OCI-LY1 (cell line): ENCODE data around the gene FAM149A.
A peak's percentile ranks its signal among the peaks of the same experiment; 100 is the strongest.

ENCODE experiments used
- H2AFZ ChIP-seq: fragments of 200-600 bp; sonication (generic), shearing (Covaris generic); 2 replicates; pipeline ENCODE4 v1.6.0; 2014; ENCODE audit warnings: antibody characterized with exemption, mild to moderate bottlenecking, low read length
- H3F3A ChIP-seq: fragments of 200-600 bp; sonication (generic), shearing (Covaris generic); 2 replicates; pipeline ENCODE4 v1.6.0; 2014; ENCODE audit warnings: mild to moderate bottlenecking, antibody characterized with exemption, low read length, moderate library complexity; ENCODE audit not compliant: insufficient read depth
- H3K27ac ChIP-seq: fragments of 200-600 bp; sonication (generic); 2 replicates; pipeline ENCODE4 v1.5.1; 2014; ENCODE audit warnings: low read length, mixed run types, mild to moderate bottlenecking, low read depth; ENCODE audit not compliant: poor library complexity, severe bottlenecking
- H3K27me3 ChIP-seq: fragments of 200-600 bp; sonication (generic); 2 replicates; pipeline ENCODE4 v1.6.0; 2014; ENCODE audit warnings: antibody characterized with exemption, mild to moderate bottlenecking, low read length, moderate library complexity; ENCODE audit not compliant: insufficient read depth
- H3K36me3 ChIP-seq: fragments of 200-600 bp; sonication (generic); 2 replicates; pipeline ENCODE4 v1.6.1; 2014; ENCODE audit warnings: mild to moderate bottlenecking, antibody characterized with exemption, low read length, moderate library complexity, mixed read lengths; ENCODE audit not compliant: insufficient read depth
- H3K4me1 ChIP-seq: fragments of 200-600 bp; sonication (generic); 2 replicates; pipeline ENCODE4 v1.5.1; 2014; ENCODE audit warnings: mild to moderate bottlenecking, low read length, moderate library complexity; ENCODE audit not compliant: insufficient read depth, severe bottlenecking
- H3K4me2 ChIP-seq: fragments of 200-600 bp; sonication (generic), shearing (Covaris generic); 2 replicates; pipeline ENCODE4 v1.6.1; 2014; ENCODE audit warnings: low read length
- H3K4me3 ChIP-seq: fragments of 200-600 bp; sonication (generic); 2 replicates; pipeline ENCODE4 v1.5.1; 2014; ENCODE audit warnings: low read length, low read depth, mild to moderate bottlenecking, mixed read lengths; ENCODE audit not compliant: poor library complexity, severe bottlenecking
- H3K79me2 ChIP-seq: fragments of 200-600 bp; shearing (Covaris generic); 2 replicates; pipeline ENCODE4 v1.6.1; 2016; ENCODE audit warnings: mixed run types, low read length, mixed read lengths; ENCODE audit not compliant: insufficient read depth
- H3K9ac ChIP-seq: fragments of 200-600 bp; sonication (generic), shearing (Covaris generic); 2 replicates; pipeline ENCODE4 v1.6.1; 2014; ENCODE audit warnings: mild to moderate bottlenecking, low read length, mixed read lengths
- H3K9me2 ChIP-seq: fragments of 200-600 bp; sonication (generic), shearing (Covaris generic); 2 replicates; pipeline ENCODE4 v1.6.1; 2014; ENCODE audit warnings: low read depth, mild to moderate bottlenecking, low read length, mixed read lengths
- H3K9me3 ChIP-seq: fragments of 200-600 bp; shearing (Covaris generic); 2 replicates; pipeline ENCODE4 v1.6.1; 2014; ENCODE audit warnings: low read length, mixed read lengths
- H4K20me1 ChIP-seq: fragments of 200-600 bp; sonication (generic), shearing (Covaris generic); 2 replicates; pipeline ENCODE4 v1.6.0; 2016; ENCODE audit warnings: mild to moderate bottlenecking, low read length; ENCODE audit not compliant: insufficient read depth
- EZH2 ChIP-seq: fragments of 200-600 bp; sonication (generic), shearing (Covaris generic); IDR thresholded peaks from 2 replicates; pipeline ENCODE4 v1.8.0; 2017; ENCODE audit warnings: borderline replicate concordance, mixed run types, mild to moderate bottlenecking, antibody characterized with exemption, low read length, moderate library complexity, mixed read lengths
- TF ChIP-seq, protein P1 (sequence below): fragments of 200-600 bp; sonication (generic), shearing (Covaris generic); IDR thresholded peaks from 2 replicates; pipeline ENCODE4 v1.5.1; 2017; ENCODE audit warnings: mild to moderate bottlenecking, antibody characterized with exemption, low read length, moderate library complexity, mixed read lengths

Gene FAM149A

DNA sequence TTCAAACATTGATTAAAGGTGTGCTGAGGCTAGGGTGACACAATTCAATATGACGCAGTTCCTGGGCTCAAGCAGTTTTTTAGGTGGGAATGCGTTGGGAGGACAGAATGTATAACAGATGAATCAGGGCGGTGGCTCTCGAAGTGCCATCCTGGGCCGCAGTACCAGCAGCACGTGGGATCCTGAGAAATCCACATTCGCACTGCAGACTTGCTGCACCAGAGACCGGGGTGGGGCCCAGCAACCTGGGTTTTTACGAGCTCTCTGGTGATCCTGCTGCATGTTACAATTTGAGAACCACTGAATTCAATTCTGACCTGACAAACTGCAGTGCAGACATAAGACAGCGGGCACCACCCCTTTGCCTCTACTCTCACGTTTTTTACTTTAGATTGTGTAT, 30.4 kb downstream of the FAM149A start:
- Histone ChIP-seq H3K4me1 (no peaks in the 10 kb centered on the region), H4K20me1 (no peaks in the 10 kb centered on the region), H3F3A (no peaks in the 10 kb centered on the region), H3K27ac (no peak overlapping the region), H3K27me3 (no peaks in the 10 kb centered on the region; the same call in 1 of the 2 replicates), H3K79me2 (no peaks in the 10 kb centered on the region), H2AFZ (no peak overlapping the region), H3K4me2 (no peak overlapping the region), H3K36me3 (no peaks in the 10 kb centered on the region), H3K9me3 (no peaks in the 10 kb centered on the region), H3K9ac (no peak overlapping the region), H3K4me3 (no peak overlapping the region), H3K9me2 (no peaks in the 10 kb centered on the region)
- no peak for TF ChIP-seq EZH2
- TF ChIP-seq, protein P1, sequence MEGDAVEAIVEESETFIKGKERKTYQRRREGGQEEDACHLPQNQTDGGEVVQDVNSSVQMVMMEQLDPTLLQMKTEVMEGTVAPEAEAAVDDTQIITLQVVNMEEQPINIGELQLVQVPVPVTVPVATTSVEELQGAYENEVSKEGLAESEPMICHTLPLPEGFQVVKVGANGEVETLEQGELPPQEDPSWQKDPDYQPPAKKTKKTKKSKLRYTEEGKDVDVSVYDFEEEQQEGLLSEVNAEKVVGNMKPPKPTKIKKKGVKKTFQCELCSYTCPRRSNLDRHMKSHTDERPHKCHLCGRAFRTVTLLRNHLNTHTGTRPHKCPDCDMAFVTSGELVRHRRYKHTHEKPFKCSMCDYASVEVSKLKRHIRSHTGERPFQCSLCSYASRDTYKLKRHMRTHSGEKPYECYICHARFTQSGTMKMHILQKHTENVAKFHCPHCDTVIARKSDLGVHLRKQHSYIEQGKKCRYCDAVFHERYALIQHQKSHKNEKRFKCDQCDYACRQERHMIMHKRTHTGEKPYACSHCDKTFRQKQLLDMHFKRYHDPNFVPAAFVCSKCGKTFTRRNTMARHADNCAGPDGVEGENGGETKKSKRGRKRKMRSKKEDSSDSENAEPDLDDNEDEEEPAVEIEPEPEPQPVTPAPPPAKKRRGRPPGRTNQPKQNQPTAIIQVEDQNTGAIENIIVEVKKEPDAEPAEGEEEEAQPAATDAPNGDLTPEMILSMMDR = no peak

DNA sequence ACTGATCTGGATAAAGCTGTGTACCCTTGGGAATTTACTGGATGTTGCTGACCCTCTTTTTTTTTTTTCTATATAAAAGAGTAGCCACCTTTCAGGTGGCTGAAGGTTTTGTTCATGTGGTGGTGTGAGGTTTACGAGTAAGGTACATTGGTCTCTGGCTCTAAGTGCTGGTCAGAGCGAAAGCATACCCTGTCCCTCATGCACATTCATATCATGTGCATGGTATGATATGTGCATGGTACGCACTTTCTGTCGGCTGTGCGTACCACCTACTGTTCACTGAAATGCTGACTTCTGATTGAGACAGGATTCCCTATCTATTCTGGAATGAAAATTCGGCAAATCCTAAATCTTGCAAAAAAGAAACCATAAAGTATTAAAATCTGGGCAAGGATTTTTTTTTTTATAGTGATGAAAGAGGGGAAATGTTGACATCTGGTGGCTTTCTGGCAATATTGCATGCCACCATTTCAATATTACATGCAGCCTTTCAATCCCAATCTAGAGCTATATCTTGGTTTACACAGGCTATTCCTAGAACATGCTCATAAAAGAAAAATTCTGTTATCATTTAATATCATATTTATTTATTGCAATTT, 32.8 kb downstream of the FAM149A start:
- no peaks in the 10 kb centered on the region for H3K36me3 ChIP-seq
- H2AFZ ChIP-seq = no peak overlapping the region
- H3K9me3 ChIP-seq = no peaks in the 10 kb centered on the region
- H3K4me2 ChIP-seq = no peak overlapping the region
- TF ChIP-seq, protein P1 = peak; percentile 75
- TF ChIP-seq EZH2 = no peak
- H3K4me3 ChIP-seq = no peak overlapping the region
- no peaks in the 10 kb centered on the region; the same call in 1 of the 2 replicates for H3K27me3 ChIP-seq
- no peaks in the 10 kb centered on the region for H3K4me1 ChIP-seq
- no peak overlapping the region for H3K9ac ChIP-seq
- H3K27ac ChIP-seq = no peak overlapping the region
- no peaks in the 10 kb centered on the region for H3K9me2 ChIP-seq
- H4K20me1 ChIP-seq = no peaks in the 10 kb centered on the region
- H3K79me2 ChIP-seq = no peaks in the 10 kb centered on the region
- 0 out of 2 replicates have a peak, but pooled peaks cover 4% of the 10 kb centered on the region for H3F3A ChIP-seq

DNA sequence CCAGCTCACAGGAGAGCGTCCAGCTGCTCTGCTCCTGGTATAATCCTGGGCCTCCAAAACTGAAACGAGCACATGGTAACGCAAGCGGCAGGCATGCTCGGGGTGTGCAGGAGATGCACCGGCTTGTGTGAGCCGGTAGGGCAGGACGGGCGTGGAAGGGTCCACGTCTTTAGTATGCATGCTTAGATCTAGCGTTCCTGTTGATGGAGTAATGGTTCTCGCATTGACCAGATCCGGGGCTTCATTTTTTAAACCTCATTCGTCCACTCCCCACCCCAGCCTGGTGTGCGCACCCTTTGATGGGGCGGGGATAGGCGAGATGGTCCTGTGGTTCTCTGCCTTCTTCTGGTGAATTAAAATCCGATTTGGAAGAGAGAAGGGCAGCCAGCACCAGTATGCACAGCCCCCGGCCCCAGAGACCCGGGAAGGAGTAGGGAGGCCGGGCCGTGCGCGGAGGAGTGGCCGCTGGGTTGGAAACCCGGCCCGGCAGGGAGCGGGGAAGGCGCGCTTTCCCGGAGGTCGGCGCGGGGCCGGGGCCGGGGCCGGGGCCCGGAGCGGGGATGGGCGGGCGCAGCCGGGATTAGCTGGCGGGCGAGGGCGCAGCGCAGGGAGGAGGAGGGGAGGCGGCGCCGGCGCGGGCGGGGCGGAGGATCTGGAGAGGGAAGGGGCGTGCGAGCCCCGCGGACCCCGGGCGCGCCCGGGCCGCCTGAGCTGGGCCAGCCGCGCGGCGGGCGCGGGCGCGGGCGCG, 39.9 kb downstream of the FAM149A start:
- H3K27ac ChIP-seq = no peak overlapping the region

More for the DNA sequence above, 39.9 kb downstream of the FAM149A start:
- Histone ChIP-seq H3K4me1 (peaks cover 16% of the 10 kb centered on the region), H3K9ac (no peak overlapping the region), H3K9me2 (no peaks in the 10 kb centered on the region), H3K4me3 (peak overlapping the region; percentile 42), H3K36me3 (no peaks in the 10 kb centered on the region), H2AFZ (no peak overlapping the region), H4K20me1 (no peaks in the 10 kb centered on the region), H3K79me2 (no peaks in the 10 kb centered on the region), H3K4me2 (peak overlapping the region; percentile 55; the same call in 1 of the 2 replicates), H3K27me3 (peaks cover 6% of the 10 kb centered on the region; the same call in 1 of the 2 replicates), H3F3A (0 out of 2 replicates have a peak, but pooled peaks cover 4% of the 10 kb centered on the region), H3K9me3 (no peaks in the 10 kb centered on the region)
- no peak for TF ChIP-seq EZH2
- TF ChIP-seq, protein P1 = no peak
